Endothelial cell of umbilical vein (primary cell): ENCODE measurements around the gene MKLN1.

Experiments
- EZH2 ChIP-seq: IDR thresholded peaks from 2 replicates; pipeline ENCODE4 v1.6.1; 2012; ENCODE audit warnings: borderline replicate concordance, low read depth, mild to moderate bottlenecking, moderate library complexity, low read length, inconsistent platforms; ENCODE audit not compliant: severe bottlenecking
- FOS ChIP-seq: IDR thresholded peaks from 2 replicates; pipeline ENCODE4 v1.6.1; 2011; ENCODE audit warnings: mild to moderate bottlenecking, low read length, moderate library complexity, borderline replicate concordance; ENCODE audit not compliant: insufficient read depth
- MYC ChIP-seq: IDR thresholded peaks from one replicate; pipeline ENCODE4 v1.6.1; 2011; ENCODE audit warnings: mild to moderate bottlenecking, low read depth, low read length
- POLR2A ChIP-seq: IDR thresholded peaks from 2 replicates; pipeline ENCODE4 v1.6.1; 2012; ENCODE audit warnings: low read depth, mild to moderate bottlenecking, control low read depth, low read length
- POLR2AphosphoS5 ChIP-seq: IDR thresholded peaks from 2 replicates; pipeline ENCODE4 v1.6.1; 2012; ENCODE audit warnings: low read depth, mild to moderate bottlenecking, control low read depth, low read length, moderate library complexity; ENCODE audit not compliant: insufficient read depth
- TF ChIP-seq, protein P1 (sequence below), 2 donors: IDR thresholded peaks; 1 replicate in 1 of 2; 2 replicates in 1 of 2; pipeline ENCODE4 v1.5.1; 2011; ENCODE audit warnings: low read length in 2 of 2, mild to moderate bottlenecking in 2 of 2, moderate library complexity in 2 of 2, control low read depth in 1 of 2, inconsistent platforms in 1 of 2, low read depth in 1 of 2; ENCODE audit not compliant: insufficient read depth in 1 of 2; ENCODE audit errors: extremely low read depth in 1 of 2
- TF ChIP-seq, protein P2 (sequence below): IDR thresholded peaks from 2 replicates; pipeline ENCODE4 v1.6.1; 2011; ENCODE audit not compliant: insufficient read depth, insufficient read length

DNA sequence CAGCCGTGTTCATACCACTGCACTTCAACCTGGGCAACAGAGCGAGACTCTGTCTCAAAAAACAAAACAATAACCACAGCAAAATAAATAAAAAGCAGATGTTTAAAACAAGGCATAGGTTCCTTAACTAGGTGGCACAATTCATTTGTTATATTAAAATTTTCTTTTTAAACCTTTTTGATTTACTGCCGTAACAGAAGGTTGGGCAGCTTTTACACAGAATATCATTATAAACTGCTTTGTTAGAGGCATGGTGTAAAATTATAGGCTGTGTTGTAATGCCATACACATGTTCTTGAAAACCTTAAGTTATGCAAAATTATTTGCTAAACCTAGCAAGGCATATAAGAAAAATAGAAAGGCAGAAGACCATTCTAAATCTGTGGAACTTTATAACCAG, 84.4 kb downstream of the MKLN1 start:
- TF ChIP-seq POLR2A (no peak), MYC (no peak), POLR2AphosphoS5 (no peak), EZH2 (no peak), FOS (no peak)
- TF ChIP-seq, protein P1, sequence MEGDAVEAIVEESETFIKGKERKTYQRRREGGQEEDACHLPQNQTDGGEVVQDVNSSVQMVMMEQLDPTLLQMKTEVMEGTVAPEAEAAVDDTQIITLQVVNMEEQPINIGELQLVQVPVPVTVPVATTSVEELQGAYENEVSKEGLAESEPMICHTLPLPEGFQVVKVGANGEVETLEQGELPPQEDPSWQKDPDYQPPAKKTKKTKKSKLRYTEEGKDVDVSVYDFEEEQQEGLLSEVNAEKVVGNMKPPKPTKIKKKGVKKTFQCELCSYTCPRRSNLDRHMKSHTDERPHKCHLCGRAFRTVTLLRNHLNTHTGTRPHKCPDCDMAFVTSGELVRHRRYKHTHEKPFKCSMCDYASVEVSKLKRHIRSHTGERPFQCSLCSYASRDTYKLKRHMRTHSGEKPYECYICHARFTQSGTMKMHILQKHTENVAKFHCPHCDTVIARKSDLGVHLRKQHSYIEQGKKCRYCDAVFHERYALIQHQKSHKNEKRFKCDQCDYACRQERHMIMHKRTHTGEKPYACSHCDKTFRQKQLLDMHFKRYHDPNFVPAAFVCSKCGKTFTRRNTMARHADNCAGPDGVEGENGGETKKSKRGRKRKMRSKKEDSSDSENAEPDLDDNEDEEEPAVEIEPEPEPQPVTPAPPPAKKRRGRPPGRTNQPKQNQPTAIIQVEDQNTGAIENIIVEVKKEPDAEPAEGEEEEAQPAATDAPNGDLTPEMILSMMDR (IDR thresholded peaks at IDR 0.05; ENCODE audit: extremely low read depth in 1 of 2, insufficient read depth in 1 of 2, low read depth in 1 of 2, low read length in 2 of 2): no peak
- TF ChIP-seq, protein P2, sequence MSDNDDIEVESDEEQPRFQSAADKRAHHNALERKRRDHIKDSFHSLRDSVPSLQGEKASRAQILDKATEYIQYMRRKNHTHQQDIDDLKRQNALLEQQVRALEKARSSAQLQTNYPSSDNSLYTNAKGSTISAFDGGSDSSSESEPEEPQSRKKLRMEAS: no peak
